IMR-90 (cell line): ENCODE measurements around the gene DIPK1A. TPM values are rescaled to one million over a fixed set of nuclear protein-coding genes. Genes with fewer than 3 reads are reported as not detected.

Source experiments
- ATAC-seq: fragments of 200-7000 bp; cut with Tn5 transposase; 2 replicates; pipeline ENCODE4 v1.9.1; 2020; ENCODE audit warnings: low read depth, mild to moderate bottlenecking, moderate library complexity
- BruUV-seq: library from RNA; stranded (reverse); fragments of 400-500 nt; replicated peaks from 2 replicates; lab custom pipeline; 2021; lab: Mats Ljungman, UMichigan
- CTCF ChIA-PET: fragments of 300-600 bp; formaldehyde crosslinking; extraction: SDS; loops from one replicate; lab custom pipeline; 2021; ENCODE audit warnings: antibody characterized with exemption; lab: Yijun Ruan, JAX
- POLR2A ChIA-PET: fragments of 300-600 bp; sonication (Branson Sonifier 250); formaldehyde crosslinking; loops from one replicate; lab custom pipeline; 2022; ENCODE audit warnings: antibody characterized with exemption; ENCODE audit not compliant: unreplicated experiment; lab: Charles Lee
- DNase-seq: peaks from one replicate; pipeline ENCODE4 v3.0.0; 2013
- H2AFZ ChIP-seq: replicated peaks from 2 replicates; pipeline ENCODE3; 2013; ENCODE audit warnings: low read length, mild to moderate bottlenecking; ENCODE audit not compliant: poor library complexity
- H2AK5ac ChIP-seq: 2 replicates; pipeline ENCODE4 v1.6.1; 2013; ENCODE audit warnings: low read depth, low read length, inconsistent platforms
- H2AK9ac ChIP-seq: replicated peaks from 2 replicates; pipeline ENCODE3; 2013; ENCODE audit warnings: mild to moderate bottlenecking, low read depth, low read length, moderate library complexity; ENCODE audit not compliant: poor library complexity
- H2BK120ac ChIP-seq: 2 replicates; pipeline ENCODE4 v1.6.1; 2013; ENCODE audit warnings: low read depth, low read length, inconsistent platforms
- H2BK15ac ChIP-seq: 3 replicates; pipeline ENCODE4 v1.6.1; 2013; ENCODE audit warnings: low read depth, low read length, inconsistent platforms
- H2BK20ac ChIP-seq: 2 replicates; pipeline ENCODE4 v1.6.1; 2013; ENCODE audit warnings: low read depth, mild to moderate bottlenecking, inconsistent platforms, low read length, moderate library complexity
- H2BK5ac ChIP-seq: 2 replicates; pipeline ENCODE4 v1.6.1; 2013; ENCODE audit warnings: mild to moderate bottlenecking, low read depth, low read length, inconsistent platforms; ENCODE audit not compliant: poor library complexity, severe bottlenecking
- H3K14ac ChIP-seq: replicated peaks from 2 replicates; pipeline ENCODE4 v1.6.1; 2013; ENCODE audit warnings: low read depth, low read length, inconsistent platforms
- H3K18ac ChIP-seq: 2 replicates; pipeline ENCODE4 v1.6.1; 2013; ENCODE audit warnings: low read depth, low read length, control low read depth
- H3K23ac ChIP-seq: 2 replicates; pipeline ENCODE4 v1.6.1; 2013; ENCODE audit warnings: low read depth, low read length, inconsistent platforms
- H3K27ac ChIP-seq: 2 replicates; pipeline ENCODE4 v1.5.1; 2013; ENCODE audit warnings: mild to moderate bottlenecking, control low read depth, low read length; ENCODE audit not compliant: insufficient read depth
- H3K27me3 ChIP-seq: 2 replicates; pipeline ENCODE4 v1.6.1; 2013; ENCODE audit warnings: low read length; ENCODE audit not compliant: control insufficient read depth, insufficient read depth
- H3K36me3 ChIP-seq: 2 replicates; pipeline ENCODE4 v1.6.1; 2013; ENCODE audit warnings: low read length, mixed read lengths; ENCODE audit not compliant: control insufficient read depth, insufficient read depth
- H3K4ac ChIP-seq: 2 replicates; pipeline ENCODE4 v1.6.1; 2013; ENCODE audit warnings: low read depth, low read length, inconsistent platforms
- H3K4me1 ChIP-seq: 2 replicates; pipeline ENCODE4 v1.6.1; 2013; ENCODE audit warnings: low read length, mixed read lengths; ENCODE audit not compliant: control insufficient read depth, insufficient read depth
- H3K4me2 ChIP-seq: 2 replicates; pipeline ENCODE4 v1.6.1; 2013; ENCODE audit warnings: low read depth, mild to moderate bottlenecking, control low read depth, low read length, moderate library complexity
- H3K4me3 ChIP-seq: 2 replicates; pipeline ENCODE4 v1.5.1; 2013; ENCODE audit warnings: low read depth, mild to moderate bottlenecking, control low read depth, low read length, moderate library complexity; ENCODE audit not compliant: insufficient read depth
- H3K56ac ChIP-seq: 2 replicates; pipeline ENCODE4 v1.6.1; 2013; ENCODE audit warnings: low read length, inconsistent platforms; ENCODE audit not compliant: insufficient read depth; ENCODE audit errors: extremely low read depth
- H3K79me1 ChIP-seq, 2 experiments: 2 replicates each; pipeline ENCODE4 v1.6.1; 2013; ENCODE audit warnings: low read length in 2 of 2, inconsistent platforms in 1 of 2, low read depth in 1 of 2
- H3K9ac ChIP-seq: 2 replicates; pipeline ENCODE4 v1.6.1; 2013; ENCODE audit warnings: low read depth, low read length, control low read depth
- H3K9me1 ChIP-seq: 2 replicates; pipeline ENCODE4 v1.6.1; 2013; ENCODE audit warnings: low read length, inconsistent platforms; ENCODE audit not compliant: insufficient read depth
- H3K9me3 ChIP-seq: 2 replicates; pipeline ENCODE4 v1.6.1; 2013; ENCODE audit warnings: low read length; ENCODE audit not compliant: control insufficient read depth, insufficient read depth
- H4K20me1 ChIP-seq: 2 replicates; pipeline ENCODE4 v1.6.1; 2013; ENCODE audit warnings: low read length, inconsistent platforms; ENCODE audit not compliant: insufficient read depth
- H4K5ac ChIP-seq: 2 replicates; pipeline ENCODE4 v1.6.1; 2013; ENCODE audit warnings: mild to moderate bottlenecking, low read depth, low read length, control low read depth
- H4K8ac ChIP-seq, 2 experiments: 2 replicates each; pipeline ENCODE4 v1.6.1; 2013; ENCODE audit warnings: low read depth in 2 of 2, low read length in 2 of 2, control low read depth in 1 of 2, inconsistent platforms in 1 of 2
- H4K91ac ChIP-seq: 2 replicates; pipeline ENCODE4 v1.6.1; 2013; ENCODE audit warnings: low read depth, low read length, inconsistent platforms; ENCODE audit not compliant: insufficient read depth
- BHLHE40 ChIP-seq: fragments of 150-350 bp; IDR thresholded peaks from 2 replicates; pipeline ENCODE4 v1.6.1; 2016; ENCODE audit warnings: mild to moderate bottlenecking, low read depth, low read length
- CEBPB ChIP-seq: IDR thresholded peaks from 2 replicates; pipeline ENCODE4 v1.6.1; 2012; ENCODE audit warnings: low read depth, low read length, improper control_type of control experiment
- CHD1 ChIP-seq: IDR thresholded peaks from 2 replicates; pipeline ENCODE4 v1.6.1; 2012; ENCODE audit warnings: low read depth, low read length, improper control_type of control experiment
- CTCF ChIP-seq: conservative IDR thresholded peaks from 2 replicates; pipeline ENCODE4 v1.5.1; 2012; ENCODE audit warnings: mild to moderate bottlenecking, low read depth, low read length, improper control_type of control experiment
- ELK1 ChIP-seq: fragments of 150-350 bp; IDR thresholded peaks from 2 replicates; pipeline ENCODE4 v1.6.1; 2016; ENCODE audit warnings: low read depth, mild to moderate bottlenecking, low read length, moderate library complexity, borderline replicate concordance
- FOS ChIP-seq: fragments of 150-350 bp; IDR thresholded peaks from 2 replicates; pipeline ENCODE4 v1.6.1; 2016; ENCODE audit warnings: low read depth, low read length
- MAFK ChIP-seq: IDR thresholded peaks from 2 replicates; pipeline ENCODE4 v1.6.1; 2012; ENCODE audit warnings: low read depth, low read length, improper control_type of control experiment
- MAZ ChIP-seq: IDR thresholded peaks from 2 replicates; pipeline ENCODE4 v1.6.1; 2012; ENCODE audit warnings: low read depth, mild to moderate bottlenecking, low read length, improper control_type of control experiment, moderate library complexity, borderline replicate concordance
- MXI1 ChIP-seq: IDR thresholded peaks from 2 replicates; pipeline ENCODE4 v1.6.1; 2012; ENCODE audit warnings: low read depth, mild to moderate bottlenecking, low read length, moderate library complexity, borderline replicate concordance
- NFE2L2 ChIP-seq: fragments of 150-350 bp; IDR thresholded peaks from 2 replicates; pipeline ENCODE4 v1.6.1; 2016; ENCODE audit warnings: low read depth, mild to moderate bottlenecking, low read length
- POLR2A ChIP-seq: IDR thresholded peaks from 2 replicates; pipeline ENCODE4 v1.6.1; 2012; ENCODE audit warnings: mild to moderate bottlenecking, low read depth, low read length
- RAD21 ChIP-seq: IDR thresholded peaks from 2 replicates; pipeline ENCODE4 v1.6.1; 2012; ENCODE audit warnings: low read length, improper control_type of control experiment
- RCOR1 ChIP-seq: IDR thresholded peaks from 2 replicates; pipeline ENCODE4 v1.6.1; 2012; ENCODE audit warnings: mild to moderate bottlenecking, low read length, improper control_type of control experiment; ENCODE audit not compliant: insufficient replicate concordance
- SMC3 ChIP-seq: fragments of 150-350 bp; IDR thresholded peaks from 2 replicates; pipeline ENCODE4 v1.6.1; 2016; ENCODE audit warnings: low read depth, mild to moderate bottlenecking, antibody characterized with exemption, low read length, moderate library complexity
- USF2 ChIP-seq: fragments of 150-350 bp; IDR thresholded peaks from 2 replicates; pipeline ENCODE4 v1.6.1; 2017; ENCODE audit warnings: mild to moderate bottlenecking, antibody characterized with exemption, low read length, low read depth
- WGBS, 2 experiments: methylation state at CpG; one replicate each; pipeline versions ENCODE4 v1.1.5 to v1.1.7; 2013; ENCODE audit warnings: missing lambda C conversion rate in 2 of 2; ENCODE audit not compliant: insufficient read length in 1 of 2; ENCODE audit errors: extremely low coverage in 2 of 2; 5-methylcytosine and 5-hydroxymethylcytosine counted together
- dilution Hi-C: fragments of 300-500 bp; cut with HindIII; formaldehyde crosslinking; loops from one replicate; pipeline ENCODE4 v1.14.3; 2018; ENCODE audit warnings: low sequenced_read_pairs; ENCODE audit not compliant: unreplicated experiment
- in situ Hi-C: fragments of 300-500 bp; cut with MboI; formaldehyde crosslinking; loops from 3 replicates; pipeline ENCODE4 v1.14.3; 2019; ENCODE audit warnings: low sequenced_read_pairs, inconsistent platforms, mixed read lengths
- intact Hi-C: fragments of 100-400 bp; cut with micrococcal nuclease; formaldehyde crosslinking; loops from 2 replicates; pipeline ENCODE4 v1.10.0; 2022
- polyA plus RNA-seq, 3 experiments: library from polyadenylated mRNA; depleted of rRNA; stranded (reverse); fragments of >200 nt; gene quantifications; 2 replicates each; pipeline ENCODE4 v1.2.3, GENCODE V29; 2012; ENCODE audit warnings: low replicate concordance in 1 of 3
- total RNA-seq: library from RNA; depleted of rRNA; stranded (reverse); fragments of >200 nt; gene quantifications from 2 replicates; pipeline ENCODE4 v1.2.3, GENCODE V29; 2012

The DIPK1A gene
- total and polyA plus RNA-seq, 2 of the 4 experiments (the other 2 are of a cell fraction), result 4.7 to 5.7 TPM

- ChIA-PET POLR2A (interaction anchor here (0.6 kb wide), 1 partner anchor 38 kb away, joined by 3 read pairs; no protein-coding TSS in a partner anchor), CTCF (interaction anchor here (0.7 to 1.3 kb wide), 2 partner anchors 17 to 46 kb away, joined by 3 to 4 read pairs; no protein-coding TSS in a partner anchor)
- no peak overlapping the region for H3K23ac ChIP-seq
- no TSS peak for BruUV-seq
- ATAC-seq (no peak), DNase-seq (no peak)
- H3K9me1 ChIP-seq, result no peaks in the 10 kb centered on the region; the same call in 1 of the 2 replicates
- TF ChIP-seq BHLHE40 (no peak), CEBPB (no peak), POLR2A (no peak), CHD1 (no peak), RCOR1 (no peak), MXI1 (no peak), SMC3 (no peak), CTCF (no peak), FOS (no peak), RAD21 (no peak), MAZ (no peak), ELK1 (no peak), MAFK (no peak), NFE2L2 (no peak), USF2 (no peak)
- H2AFZ ChIP-seq, result no peak overlapping the region
- peaks cover 2 to 19% of the 10 kb centered on the region in 2 experiments; a peak in 2 of 4 replicates for H3K79me1 ChIP-seq
- H2BK15ac ChIP-seq, result no peak overlapping the region; the same call in 2 of the 3 replicates
- no peak overlapping the region for H2AK9ac ChIP-seq
- no peak overlapping the region for H4K8ac ChIP-seq
- H3K27me3 ChIP-seq, result no peaks in the 10 kb centered on the region
- no peaks in the 10 kb centered on the region; the same call in 1 of the 2 replicates for H4K20me1 ChIP-seq
- H3K9ac ChIP-seq, result no peak overlapping the region
- no peak overlapping the region for H2AK5ac ChIP-seq
- no peak overlapping the region for H3K18ac ChIP-seq
- dilution Hi-C loops, result no loop called here
- no peak overlapping the region for H3K14ac ChIP-seq
- H3K9me3 ChIP-seq, result no peaks in the 10 kb centered on the region
- H3K27ac ChIP-seq, result no peak overlapping the region
- no peak overlapping the region for H2BK5ac ChIP-seq
- H3K4me2 ChIP-seq, result no peak overlapping the region
- H3K4me3 ChIP-seq, result no peak overlapping the region
- H3K4ac ChIP-seq, result no peak overlapping the region
- no CpG with 5 or more reads among the region's 3 CpGs for WGBS, 2 experiments
- peaks cover 22% of the 10 kb centered on the region for H3K4me1 ChIP-seq
- H2BK120ac ChIP-seq, result no peak overlapping the region
- intact Hi-C loops, result no loop called here
- no peak overlapping the region for H3K56ac ChIP-seq
- H2BK20ac ChIP-seq, result no peak overlapping the region
- H4K5ac ChIP-seq, result no peak overlapping the region
- in situ Hi-C loops, result no loop called here
- H3K36me3 ChIP-seq, result no peaks in the 10 kb centered on the region
- no peak overlapping the region for H4K91ac ChIP-seq
Measured at GRCh38 chr1:92913093-92913819, 48.0 kb downstream of the DIPK1A start.
